Fibroblast of skin of back (primary cell): ENCODE results near the gene DOCK6. TPM values are rescaled to one million over a fixed set of nuclear protein-coding genes. Genes with fewer than 3 reads are reported as not detected.

ENCODE experiments used
- DNase-seq: peaks from one replicate; pipeline ENCODE4 v3.0.0-alpha.2; 2013
- polyA plus RNA-seq, 2 experiments: library from polyadenylated mRNA; unstranded; fragments of 120-200 nt; gene quantifications; one replicate each; pipeline ENCODE4 v1.2.1, GENCODE V29; 2013; ENCODE audit not compliant: insufficient read length in 2 of 2

Gene DOCK6, protein sequence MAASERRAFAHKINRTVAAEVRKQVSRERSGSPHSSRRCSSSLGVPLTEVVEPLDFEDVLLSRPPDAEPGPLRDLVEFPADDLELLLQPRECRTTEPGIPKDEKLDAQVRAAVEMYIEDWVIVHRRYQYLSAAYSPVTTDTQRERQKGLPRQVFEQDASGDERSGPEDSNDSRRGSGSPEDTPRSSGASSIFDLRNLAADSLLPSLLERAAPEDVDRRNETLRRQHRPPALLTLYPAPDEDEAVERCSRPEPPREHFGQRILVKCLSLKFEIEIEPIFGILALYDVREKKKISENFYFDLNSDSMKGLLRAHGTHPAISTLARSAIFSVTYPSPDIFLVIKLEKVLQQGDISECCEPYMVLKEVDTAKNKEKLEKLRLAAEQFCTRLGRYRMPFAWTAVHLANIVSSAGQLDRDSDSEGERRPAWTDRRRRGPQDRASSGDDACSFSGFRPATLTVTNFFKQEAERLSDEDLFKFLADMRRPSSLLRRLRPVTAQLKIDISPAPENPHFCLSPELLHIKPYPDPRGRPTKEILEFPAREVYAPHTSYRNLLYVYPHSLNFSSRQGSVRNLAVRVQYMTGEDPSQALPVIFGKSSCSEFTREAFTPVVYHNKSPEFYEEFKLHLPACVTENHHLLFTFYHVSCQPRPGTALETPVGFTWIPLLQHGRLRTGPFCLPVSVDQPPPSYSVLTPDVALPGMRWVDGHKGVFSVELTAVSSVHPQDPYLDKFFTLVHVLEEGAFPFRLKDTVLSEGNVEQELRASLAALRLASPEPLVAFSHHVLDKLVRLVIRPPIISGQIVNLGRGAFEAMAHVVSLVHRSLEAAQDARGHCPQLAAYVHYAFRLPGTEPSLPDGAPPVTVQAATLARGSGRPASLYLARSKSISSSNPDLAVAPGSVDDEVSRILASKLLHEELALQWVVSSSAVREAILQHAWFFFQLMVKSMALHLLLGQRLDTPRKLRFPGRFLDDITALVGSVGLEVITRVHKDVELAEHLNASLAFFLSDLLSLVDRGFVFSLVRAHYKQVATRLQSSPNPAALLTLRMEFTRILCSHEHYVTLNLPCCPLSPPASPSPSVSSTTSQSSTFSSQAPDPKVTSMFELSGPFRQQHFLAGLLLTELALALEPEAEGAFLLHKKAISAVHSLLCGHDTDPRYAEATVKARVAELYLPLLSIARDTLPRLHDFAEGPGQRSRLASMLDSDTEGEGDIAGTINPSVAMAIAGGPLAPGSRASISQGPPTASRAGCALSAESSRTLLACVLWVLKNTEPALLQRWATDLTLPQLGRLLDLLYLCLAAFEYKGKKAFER (N-terminal part only)
- 18.3 TPM for polyA plus RNA-seq (2013, experiment 1 of 2; ENCODE audit: insufficient read length)
- polyA plus RNA-seq (2013, experiment 2 of 2; ENCODE audit: insufficient read length) = 26.5 TPM

- peak; percentile 32 for DNase-seq
Measured at GRCh38 chr19:11261971-11262839, at the start of gene DOCK6. TSS of gene DOCK6 (minus strand) at chr19:11262524. CDS start at chr19:11262440, 84 bp downstream.

GRCh38 chr19:11306337-11306736 is 44.0 kb upstream of the DOCK6 start:
- DNase-seq = no peak

GRCh38 chr19:11304936-11305335 is 42.6 kb upstream of the DOCK6 start:
- DNase-seq = no peak

DNA sequence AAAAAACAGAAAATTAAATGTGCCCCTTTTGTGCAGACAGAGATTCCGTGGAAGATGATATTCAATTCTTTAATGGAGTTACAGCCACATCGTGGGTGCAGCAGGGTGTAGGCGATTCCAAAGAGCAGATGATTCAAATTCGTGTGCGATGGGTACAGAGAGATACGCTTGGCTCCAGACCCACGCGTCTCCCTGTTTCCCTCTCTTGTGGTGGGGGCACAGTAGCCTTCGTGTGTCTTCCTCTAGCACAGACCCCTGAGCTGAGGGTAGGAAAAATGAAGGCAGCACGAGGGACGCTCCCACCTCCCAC is 38.4 kb upstream of the DOCK6 start:
- no peak for DNase-seq

DNA sequence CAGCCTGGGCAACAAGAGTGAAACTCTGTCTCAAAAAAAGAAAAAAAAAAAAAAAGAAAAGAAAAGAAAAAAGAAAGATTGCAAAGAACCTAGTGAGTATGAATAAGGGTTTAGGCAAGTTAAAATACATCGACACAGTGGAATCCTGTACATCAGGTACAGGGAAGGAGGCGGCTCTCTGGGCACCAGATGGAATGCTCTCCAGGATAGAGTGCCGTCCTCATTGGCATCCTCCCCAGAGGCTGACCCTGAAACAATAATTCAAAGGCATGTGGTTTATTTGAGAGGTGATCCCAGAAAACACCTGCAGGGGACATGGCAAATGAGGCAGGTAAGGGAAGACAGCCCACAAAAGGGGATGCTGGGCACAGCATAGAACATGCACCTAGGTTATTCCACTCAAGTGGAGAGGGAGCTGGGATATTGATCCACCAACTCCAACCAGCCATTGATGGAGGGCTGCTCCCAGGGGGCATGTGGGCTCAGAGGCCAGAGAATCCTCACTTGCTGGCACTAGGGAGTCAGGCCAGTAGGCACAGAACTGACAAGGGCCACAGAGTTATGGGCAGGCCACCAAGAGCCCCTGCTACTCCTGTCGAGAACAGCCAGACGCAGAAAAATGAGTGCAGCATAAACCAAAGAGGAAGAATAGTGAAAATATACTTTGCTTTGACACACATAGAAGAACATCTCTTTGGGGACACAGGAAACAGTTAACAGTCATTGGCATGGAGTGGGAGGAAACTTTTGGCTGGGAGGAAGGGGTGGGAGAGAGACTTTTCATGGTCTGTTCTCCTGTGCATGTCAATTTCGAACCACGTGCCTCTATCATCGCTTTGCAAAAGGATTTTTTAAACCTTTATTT is 37.9 kb upstream of the DOCK6 start:
- no peak for DNase-seq

DNA sequence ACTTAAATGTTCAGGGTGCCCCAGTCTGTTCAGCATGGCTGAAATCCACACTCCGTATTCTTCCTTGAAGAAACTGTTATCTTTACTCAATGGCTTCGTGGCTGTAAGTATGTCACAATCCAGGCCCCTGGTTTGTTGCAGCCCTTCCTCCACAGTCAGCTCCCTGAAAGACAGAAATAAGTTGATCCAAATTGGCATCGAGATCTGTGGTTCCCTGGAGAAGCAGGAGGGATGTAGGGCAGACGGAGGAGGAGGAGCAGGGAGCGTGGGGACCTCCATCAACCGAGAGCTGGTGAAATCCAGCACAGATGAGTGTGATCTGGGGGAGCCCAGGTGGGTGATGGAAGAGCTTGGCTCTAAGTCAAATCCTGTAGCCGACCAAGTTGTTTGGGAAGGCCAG is 33.9 kb upstream of the DOCK6 start:
- DNase-seq = no peak

DNA sequence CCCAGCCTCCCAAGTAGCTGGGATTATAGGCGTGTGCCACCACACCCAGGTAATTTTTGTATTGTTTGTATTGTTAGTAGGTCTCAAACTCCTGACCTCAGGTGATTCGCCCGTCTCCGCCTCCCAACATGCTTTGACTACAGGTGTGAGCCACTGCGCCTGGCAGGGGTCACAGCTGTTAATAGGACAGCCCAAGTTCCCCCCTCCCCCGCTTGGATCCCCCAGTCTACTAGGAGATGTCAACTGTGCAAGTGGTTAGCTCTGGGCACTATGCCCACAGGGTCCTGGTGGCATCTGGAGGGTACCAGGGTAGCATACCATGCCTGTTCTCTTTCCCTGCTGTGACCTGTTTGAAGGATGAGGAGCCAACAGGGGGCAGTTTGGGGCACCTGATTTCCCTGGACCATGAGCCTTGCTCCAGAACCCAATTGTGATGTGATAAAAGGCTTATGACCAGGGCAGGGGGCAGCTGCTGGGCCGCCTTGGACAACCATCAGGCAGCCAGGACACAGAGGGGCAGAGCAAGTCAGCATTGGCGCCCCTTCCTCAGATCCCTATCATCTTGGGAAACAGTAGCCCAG is 33.4 kb upstream of the DOCK6 start, which contains the start of gene TSPAN16:
TSPAN16 (plus strand) TSS at position 496 of the 581 bp plus-strand sequence. CDS start 138 bp downstream, outside the sequence.
- DNase-seq = no peak

- DNase-seq = no peak
Measured at GRCh38 chr19:11295180-11295579, 32.9 kb upstream of the DOCK6 start.

- DNase-seq = peak; percentile 91
Measured at GRCh38 chr19:11293433-11294389, 31.4 kb upstream of the DOCK6 start.

- no peak for DNase-seq
Measured at GRCh38 chr19:11291991-11292390, 29.7 kb upstream of the DOCK6 start.

DNA sequence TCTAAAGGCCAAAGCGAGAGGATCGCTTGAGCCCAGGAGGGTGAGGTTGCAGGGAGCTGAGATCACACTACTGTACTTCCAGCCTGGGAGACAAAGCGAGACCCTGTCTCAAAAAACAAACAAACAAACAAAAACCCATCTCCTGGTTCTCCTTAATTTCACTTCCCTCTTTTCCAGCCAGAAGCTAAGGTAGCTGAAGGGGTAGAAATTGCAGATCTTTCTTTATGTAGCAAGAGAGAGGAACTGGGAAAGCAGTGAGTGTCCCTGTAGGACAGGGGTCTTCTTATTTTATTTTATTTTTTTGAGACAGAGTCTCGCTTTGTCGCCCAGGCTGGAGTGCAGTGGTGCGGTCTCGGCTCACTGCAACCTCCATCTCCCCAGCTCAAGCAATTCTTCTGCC is 29.1 kb upstream of the DOCK6 start:
- DNase-seq = no peak

DNA sequence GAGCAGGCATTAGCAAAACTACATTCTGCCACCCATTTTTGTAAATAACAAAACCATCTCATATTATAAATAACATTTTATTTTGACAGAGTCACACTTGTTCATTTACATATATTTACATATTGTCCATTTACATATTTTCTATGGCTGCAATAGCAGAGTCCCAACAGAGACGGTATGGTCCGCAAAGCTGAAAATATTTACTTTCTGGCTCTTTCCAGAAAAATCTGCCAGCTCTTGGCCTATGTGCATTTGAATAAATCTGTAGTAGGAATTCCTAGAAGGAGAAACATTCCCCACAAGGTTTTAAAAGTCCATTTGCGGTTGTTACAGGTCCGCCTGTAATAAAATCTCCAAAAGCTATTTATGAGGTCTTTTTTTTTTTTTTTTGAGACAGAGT is 27.9 kb upstream of the DOCK6 start:
- DNase-seq = no peak

DNA sequence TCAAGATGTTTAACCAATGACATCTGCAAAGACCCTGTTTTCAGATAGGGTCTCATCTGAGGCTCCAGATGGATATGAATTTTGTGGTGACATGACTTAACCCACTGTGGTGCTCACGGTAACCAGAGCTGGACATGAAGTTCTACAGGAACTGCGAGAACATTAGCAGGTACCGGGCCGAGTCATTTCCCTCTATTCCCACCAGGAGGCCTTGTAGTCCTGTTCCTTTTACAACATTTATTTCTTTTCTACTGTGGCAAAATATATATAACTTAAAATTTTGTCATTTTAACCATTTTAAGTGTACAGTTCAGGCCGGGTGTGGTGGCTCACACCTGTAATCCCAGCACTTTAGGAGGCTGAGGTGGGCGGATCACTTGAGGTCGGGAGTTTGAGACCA is 26.0 kb upstream of the DOCK6 start:
- DNase-seq = no peak

- peak; percentile 62 for DNase-seq
Measured at GRCh38 chr19:11286312-11286974, 24.1 kb upstream of the DOCK6 start.

DNA sequence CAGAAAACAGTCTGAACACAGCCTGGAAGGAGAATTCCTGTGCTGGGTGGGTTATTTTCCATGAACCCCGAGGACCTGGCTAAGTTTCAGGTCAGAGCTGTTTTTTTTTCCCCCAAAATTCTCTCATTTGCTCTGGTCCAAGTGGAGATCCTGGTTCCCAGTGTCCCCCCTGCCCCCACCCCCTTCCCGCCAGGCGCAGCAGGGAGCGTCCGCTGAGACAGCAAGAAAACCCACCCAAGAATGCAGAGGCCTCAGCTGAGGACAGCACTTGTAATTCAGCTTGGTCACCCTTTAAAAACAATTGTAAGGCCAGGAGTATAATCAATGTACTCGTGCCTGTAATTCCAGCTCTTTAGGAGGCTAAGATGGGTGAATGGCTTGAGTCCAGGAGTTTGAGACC is 22.2 kb upstream of the DOCK6 start:
- DNase-seq = no peak

- no peak for DNase-seq
Measured at GRCh38 chr19:11281356-11282049, 19.2 kb upstream of the DOCK6 start.

- DNase-seq = no peak
Measured at GRCh38 chr19:11279505-11280236, 17.3 kb upstream of the DOCK6 start.
